Liver (tissue), 9 donors: Measurements from ENCODE around the gene POPDC2. TPM values are rescaled to one million over a fixed set of nuclear protein-coding genes. Genes with fewer than 3 reads are reported as not detected.

ENCODE experiments used
- DNase-seq: peaks from one replicate; pipeline ENCODE4 v3.0.0-alpha.2; 2017; ENCODE audit warnings: low spot score
- H3K27ac ChIP-seq, 2 donors: one replicate each; pipeline ENCODE4 v1.7.0; 2013; ENCODE audit warnings: inconsistent platforms in 2 of 2, low read length in 2 of 2, control low read depth in 1 of 2, low read depth in 1 of 2, mild to moderate bottlenecking in 1 of 2
- H3K27me3 ChIP-seq, 4 donors: one replicate each; pipeline versions ENCODE4 v1.6.1 to v1.7.0; 2013; ENCODE audit warnings: low read length in 3 of 4, inconsistent platforms in 1 of 4, mild to moderate bottlenecking in 1 of 4, moderate library complexity in 1 of 4; ENCODE audit not compliant: control insufficient read depth in 4 of 4, insufficient read depth in 4 of 4
- H3K36me3 ChIP-seq, 4 donors: one replicate each; pipeline versions ENCODE4 v1.6.1 to v1.7.0; 2013; ENCODE audit warnings: low read length in 3 of 4, mild to moderate bottlenecking in 3 of 4, low read depth in 1 of 4, moderate library complexity in 1 of 4; ENCODE audit not compliant: control insufficient read depth in 4 of 4, insufficient read depth in 3 of 4
- H3K4me1 ChIP-seq, 4 donors: one replicate each; pipeline versions ENCODE4 v1.6.1 to v1.7.0; 2013; ENCODE audit warnings: low read length in 3 of 4, mild to moderate bottlenecking in 3 of 4, moderate library complexity in 1 of 4; ENCODE audit not compliant: control insufficient read depth in 4 of 4, insufficient read depth in 4 of 4
- H3K4me3 ChIP-seq, 3 donors: one replicate each; pipeline versions ENCODE4 v1.6.1 to v1.7.0; 2013; ENCODE audit warnings: low read length in 3 of 3, control low read depth in 1 of 3, low read depth in 1 of 3, mild to moderate bottlenecking in 1 of 3
- H3K9ac ChIP-seq, 2 donors: one replicate each; pipeline ENCODE4 v1.7.0; 2013; ENCODE audit warnings: low read length in 2 of 2, mild to moderate bottlenecking in 2 of 2, moderate library complexity in 2 of 2, control low read depth in 1 of 2, low read depth in 1 of 2
- H3K9me3 ChIP-seq, 4 donors: one replicate each; pipeline versions ENCODE4 v1.6.1 to v1.7.0; 2013; ENCODE audit warnings: low read length in 3 of 4; ENCODE audit not compliant: control insufficient read depth in 4 of 4
- FOXA1 ChIP-seq: IDR thresholded peaks from 2 replicates; pipeline ENCODE4 v1.6.1; 2016; ENCODE audit warnings: antibody characterized with exemption
- FOXA2 ChIP-seq: IDR thresholded peaks from 2 replicates; pipeline ENCODE4 v1.6.1; 2016; ENCODE audit warnings: antibody characterized with exemption
- GABPA ChIP-seq, 2 donors: IDR thresholded peaks in 1 of 2; conservative IDR thresholded peaks in 1 of 2; 2 replicates each; pipeline ENCODE4 v1.6.1; 2016; ENCODE audit warnings: antibody characterized with exemption in 2 of 2, mild to moderate bottlenecking in 1 of 2, moderate library complexity in 1 of 2
- HNF4A ChIP-seq, 2 donors: conservative IDR thresholded peaks; 2 replicates each; pipeline ENCODE4 v1.6.1; 2016; ENCODE audit warnings: antibody characterized with exemption in 2 of 2, mild to moderate bottlenecking in 2 of 2
- HNF4G ChIP-seq: IDR thresholded peaks from 2 replicates; pipeline ENCODE4 v1.6.1; 2016; ENCODE audit warnings: antibody characterized with exemption
- JUND ChIP-seq, 2 donors: IDR thresholded peaks; 2 replicates each; pipeline ENCODE4 v1.6.1; 2016; ENCODE audit warnings: antibody characterized with exemption in 2 of 2
- NR2F2 ChIP-seq: IDR thresholded peaks from 2 replicates; pipeline ENCODE4 v1.6.1; 2016; ENCODE audit warnings: antibody characterized with exemption
- RXRA ChIP-seq, 2 donors: IDR thresholded peaks; 2 replicates each; pipeline ENCODE4 v1.6.1; 2017 to 2018; ENCODE audit warnings: antibody characterized with exemption in 2 of 2, mild to moderate bottlenecking in 1 of 2
- SP1 ChIP-seq: IDR thresholded peaks from 2 replicates; pipeline ENCODE4 v1.6.1; 2018; ENCODE audit warnings: antibody characterized with exemption, mild to moderate bottlenecking
- TAF1 ChIP-seq: conservative IDR thresholded peaks from 2 replicates; pipeline ENCODE4 v1.6.1; 2016; ENCODE audit warnings: antibody characterized with exemption, mild to moderate bottlenecking
- YY1 ChIP-seq: IDR thresholded peaks from 2 replicates; pipeline ENCODE4 v1.6.1; 2016; ENCODE audit warnings: antibody characterized with exemption, mild to moderate bottlenecking
- WGBS: extraction: QIAGEN DNeasy Blood & Tissue Kit; methylation state at CpG from one replicate; pipeline ENCODE4 v1.1.7; 2013; 5-methylcytosine and 5-hydroxymethylcytosine counted together
- polyA plus RNA-seq, 2 donors: library from polyadenylated mRNA; stranded (reverse) in 1 of 2; unstranded in 1 of 2; fragments of 200-250 nt in 1 of 2; fragments of >200 nt in 1 of 2; fragmentation: Nextera tagmentation in 1 of 2; extraction: Ambion mirVana in 1 of 2; gene quantifications; one replicate each; pipeline versions ENCODE4 v1.2.1 to v1.2.3, GENCODE V29; 2013 to 2015
- total RNA-seq, 2 donors: library from RNA; depleted of rRNA; stranded (reverse); fragments of >200 nt; gene quantifications; one replicate each; pipeline ENCODE4 v1.2.3, GENCODE V29; 2014
- TF ChIP-seq, protein P1 (sequence below): IDR thresholded peaks from 2 replicates; pipeline ENCODE4 v1.6.1; 2016; ENCODE audit warnings: antibody characterized with exemption
- TF ChIP-seq, protein P2 (sequence below): IDR thresholded peaks from 2 replicates; pipeline ENCODE4 v1.6.1; 2016; ENCODE audit warnings: antibody characterized with exemption, mild to moderate bottlenecking
- TF ChIP-seq, protein P3 (sequence below): IDR thresholded peaks from 2 replicates; pipeline ENCODE4 v1.6.1; 2016; ENCODE audit warnings: antibody characterized with exemption
- donor health status: healthy.
- donor health status: healthy.
- donor health status: healthy.
- donor health status: healthy.
- donor health status: healthy.

Gene POPDC2
- total and polyA plus RNA-seq, 4 donors = 0.16 to 1.1 (median 0.46) TPM

DNA sequence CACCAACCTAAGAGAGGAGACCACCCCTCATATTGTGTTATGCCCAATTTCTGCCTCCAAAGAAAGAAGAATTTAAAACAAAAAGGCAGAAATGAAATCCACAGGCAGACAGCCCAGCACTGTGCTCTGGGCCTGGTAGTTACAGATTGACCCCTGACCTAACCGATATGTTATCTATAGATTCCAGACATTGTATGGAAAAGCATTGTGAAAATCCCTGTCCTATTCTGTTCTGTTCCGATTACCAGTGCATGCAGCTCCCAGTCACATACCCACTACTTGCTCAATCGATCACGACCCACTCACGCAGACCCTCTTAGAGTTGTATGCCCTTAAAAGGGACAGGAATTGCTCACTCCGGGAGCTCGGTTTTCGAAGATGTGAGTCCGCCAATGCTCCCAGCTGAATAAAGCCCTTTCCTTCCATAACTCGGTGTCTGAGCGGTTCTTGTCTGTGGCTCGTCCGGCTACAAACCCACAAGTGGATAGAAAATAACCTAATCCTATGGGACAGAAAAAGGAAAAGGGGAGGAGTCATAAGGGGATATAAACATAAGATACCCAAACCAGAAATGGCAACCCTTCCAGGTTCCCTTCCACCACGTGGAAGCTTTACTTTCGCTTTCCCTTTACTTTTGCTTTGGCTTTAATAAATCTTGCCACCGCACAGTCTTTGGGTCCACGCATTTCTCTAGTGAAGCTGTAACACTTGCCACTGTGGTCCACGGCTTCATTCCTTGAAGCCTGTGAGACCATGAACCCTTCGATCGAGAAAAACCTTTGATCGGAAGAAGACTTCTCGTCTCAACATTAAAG is 40.7 kb upstream of the POPDC2 start:
- Histone ChIP-seq H3K36me3 (no peaks in the 10 kb centered on the region), H3K27me3 (no peaks in the 10 kb centered on the region), H3K4me3 (no peak overlapping the region), H3K4me1 (peaks cover 12 to 23% (median 19%) of the 10 kb centered on the region in 4 donors), H3K27ac (peak overlapping the region in 1 of 2 donors; percentile 23), H3K9me3 (no peaks in the 10 kb centered on the region), H3K9ac (no peak overlapping the region)
- TF ChIP-seq NR2F2 = no peak
- TF ChIP-seq, protein P1, sequence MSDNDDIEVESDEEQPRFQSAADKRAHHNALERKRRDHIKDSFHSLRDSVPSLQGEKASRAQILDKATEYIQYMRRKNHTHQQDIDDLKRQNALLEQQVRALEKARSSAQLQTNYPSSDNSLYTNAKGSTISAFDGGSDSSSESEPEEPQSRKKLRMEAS = no peak
- peak; percentile 1 to 7 for TF ChIP-seq JUND (IDR thresholded peaks at IDR 0.05)
- TF ChIP-seq FOXA1 = no peak
- TF ChIP-seq FOXA2 = no peak
- no peak for DNase-seq
- 86% methylated on average over 22 of the region's 22 CpGs for WGBS

DNA sequence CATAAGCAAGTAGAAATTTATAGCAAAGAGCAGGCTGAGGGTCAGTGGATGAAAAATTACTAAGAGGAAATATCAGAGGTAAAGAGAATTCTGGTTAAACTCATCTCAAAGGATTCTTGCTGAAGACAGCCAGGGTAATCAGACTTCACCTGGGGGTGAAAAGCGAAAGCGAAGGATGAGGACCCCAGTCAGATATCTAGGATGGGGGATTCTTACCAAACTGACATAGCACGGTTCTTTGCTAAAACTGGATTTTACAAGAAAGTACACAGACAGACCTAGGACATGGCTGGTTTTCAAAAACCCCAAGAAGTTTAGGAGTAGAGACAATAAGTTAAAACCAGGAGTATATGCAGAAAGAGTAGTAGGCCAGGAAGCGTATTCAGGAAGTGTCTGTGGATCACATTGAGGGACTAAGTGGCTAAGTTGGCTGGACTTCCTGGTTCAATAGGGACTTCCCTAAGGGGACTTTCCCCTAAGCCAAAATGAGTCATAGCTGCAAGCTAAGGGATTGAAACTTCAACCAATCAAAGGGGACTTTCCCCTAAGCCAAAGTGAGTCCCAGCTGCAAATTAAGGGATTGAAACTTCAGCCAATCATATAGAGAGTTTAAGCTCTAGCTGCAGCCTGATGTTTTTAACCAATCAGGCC is 40.0 kb upstream of the POPDC2 start:
- H3K9ac ChIP-seq = no peak overlapping the region
- TF ChIP-seq JUND (IDR thresholded peaks at IDR 0.05) (peak; percentile 84 to 96), TAF1 (no peak), RXRA (IDR thresholded peaks at IDR 0.05) (peak in 1 of 2 donors; percentile 28), SP1 (peak; percentile 46), NR2F2 (no peak), FOXA2 (no peak), HNF4A (conservative IDR thresholded peaks at IDR 0.05) (peak in 1 of 2 donors; percentile 40), GABPA (IDR thresholded peaks at IDR 0.05 in 1 of 2, conservative IDR thresholded peaks at IDR 0.05 in 1 of 2) (no peak)
- TF ChIP-seq, protein P1 = peak; percentile 20
- TF ChIP-seq, protein P2, sequence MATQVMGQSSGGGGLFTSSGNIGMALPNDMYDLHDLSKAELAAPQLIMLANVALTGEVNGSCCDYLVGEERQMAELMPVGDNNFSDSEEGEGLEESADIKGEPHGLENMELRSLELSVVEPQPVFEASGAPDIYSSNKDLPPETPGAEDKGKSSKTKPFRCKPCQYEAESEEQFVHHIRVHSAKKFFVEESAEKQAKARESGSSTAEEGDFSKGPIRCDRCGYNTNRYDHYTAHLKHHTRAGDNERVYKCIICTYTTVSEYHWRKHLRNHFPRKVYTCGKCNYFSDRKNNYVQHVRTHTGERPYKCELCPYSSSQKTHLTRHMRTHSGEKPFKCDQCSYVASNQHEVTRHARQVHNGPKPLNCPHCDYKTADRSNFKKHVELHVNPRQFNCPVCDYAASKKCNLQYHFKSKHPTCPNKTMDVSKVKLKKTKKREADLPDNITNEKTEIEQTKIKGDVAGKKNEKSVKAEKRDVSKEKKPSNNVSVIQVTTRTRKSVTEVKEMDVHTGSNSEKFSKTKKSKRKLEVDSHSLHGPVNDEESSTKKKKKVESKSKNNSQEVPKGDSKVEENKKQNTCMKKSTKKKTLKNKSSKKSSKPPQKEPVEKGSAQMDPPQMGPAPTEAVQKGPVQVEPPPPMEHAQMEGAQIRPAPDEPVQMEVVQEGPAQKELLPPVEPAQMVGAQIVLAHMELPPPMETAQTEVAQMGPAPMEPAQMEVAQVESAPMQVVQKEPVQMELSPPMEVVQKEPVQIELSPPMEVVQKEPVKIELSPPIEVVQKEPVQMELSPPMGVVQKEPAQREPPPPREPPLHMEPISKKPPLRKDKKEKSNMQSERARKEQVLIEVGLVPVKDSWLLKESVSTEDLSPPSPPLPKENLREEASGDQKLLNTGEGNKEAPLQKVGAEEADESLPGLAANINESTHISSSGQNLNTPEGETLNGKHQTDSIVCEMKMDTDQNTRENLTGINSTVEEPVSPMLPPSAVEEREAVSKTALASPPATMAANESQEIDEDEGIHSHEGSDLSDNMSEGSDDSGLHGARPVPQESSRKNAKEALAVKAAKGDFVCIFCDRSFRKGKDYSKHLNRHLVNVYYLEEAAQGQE = peak; percentile 24
- WGBS = 80% methylated on average over 4 of the region's 4 CpGs
- H3K4me3 ChIP-seq = no peak overlapping the region
- H3K9me3 ChIP-seq = no peaks in the 10 kb centered on the region
- peaks cover 12 to 23% (median 19%) of the 10 kb centered on the region in 4 donors for H3K4me1 ChIP-seq
- H3K27me3 ChIP-seq = no peaks in the 10 kb centered on the region
- DNase-seq = no peak
- H3K27ac ChIP-seq = peak overlapping the region in 1 of 2 donors; percentile 23
- no peaks in the 10 kb centered on the region for H3K36me3 ChIP-seq

DNA sequence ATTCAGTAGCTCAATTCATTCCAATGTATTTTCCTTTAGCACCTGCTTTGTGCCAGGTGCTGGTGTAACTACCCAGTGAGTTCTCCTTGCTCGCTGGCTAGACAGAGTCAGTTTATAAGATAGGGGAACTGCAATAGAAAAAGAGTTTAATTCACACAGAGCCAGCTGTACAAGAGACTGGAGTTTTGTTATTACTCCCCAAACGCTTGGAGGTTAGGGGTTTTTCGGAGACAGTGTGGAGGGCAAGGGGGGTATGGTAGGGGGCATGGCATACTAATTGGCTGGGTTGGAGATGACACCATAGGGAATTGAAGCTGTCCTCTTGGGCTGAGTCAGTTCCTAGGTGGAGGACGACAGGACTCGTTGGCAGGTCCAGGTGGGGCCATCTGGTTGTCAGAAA is 37.0 kb upstream of the POPDC2 start:
- Histone ChIP-seq H3K9me3 (no peaks in the 10 kb centered on the region), H3K4me1 (peaks cover 1 to 5% (median 3%) of the 10 kb centered on the region in 4 donors), H3K27me3 (no peaks in the 10 kb centered on the region), H3K4me3 (no peak overlapping the region), H3K27ac (no peak overlapping the region), H3K9ac (no peak overlapping the region), H3K36me3 (no peaks in the 10 kb centered on the region)
- DNase-seq = no peak
- WGBS = 88% methylated on average over 5 of the region's 5 CpGs
- TF ChIP-seq HNF4G (no peak), FOXA1 (no peak), FOXA2 (no peak), JUND (IDR thresholded peaks at IDR 0.05) (no peak), GABPA (IDR thresholded peaks at IDR 0.05 in 1 of 2, conservative IDR thresholded peaks at IDR 0.05 in 1 of 2) (no peak), SP1 (no peak), YY1 (no peak)
- TF ChIP-seq, protein P1 = no peak
- TF ChIP-seq, protein P2 = no peak
- TF ChIP-seq, protein P3, sequence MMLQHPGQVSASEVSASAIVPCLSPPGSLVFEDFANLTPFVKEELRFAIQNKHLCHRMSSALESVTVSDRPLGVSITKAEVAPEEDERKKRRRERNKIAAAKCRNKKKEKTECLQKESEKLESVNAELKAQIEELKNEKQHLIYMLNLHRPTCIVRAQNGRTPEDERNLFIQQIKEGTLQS = no peak
